DND-41 (cell line): Measurements from ENCODE around the gene TARS2.

ENCODE experiments used
- ATAC-seq: fragments of 200-7000 bp; cut with Tn5 transposase; 3 replicates; pipeline ENCODE4 v1.9.1; 2021; ENCODE audit warnings: low read depth; ENCODE audit not compliant: insufficient read depth
- DNase-seq: peaks from one replicate; pipeline ENCODE4 v3.0.0-alpha.2; 2020
- H2AFZ ChIP-seq: 2 replicates; pipeline ENCODE4 v1.6.0; 2012; ENCODE audit warnings: low read depth, low read length
- H3K27ac ChIP-seq: 2 replicates; pipeline ENCODE4 v1.5.1; 2012; ENCODE audit warnings: low read length, inconsistent platforms
- H3K27me3 ChIP-seq: fragments of 200-600 bp; sonication (generic); 2 replicates; pipeline ENCODE4 v1.6.0; 2012; ENCODE audit warnings: low read length, mild to moderate bottlenecking, inconsistent platforms; ENCODE audit not compliant: insufficient read depth, poor library complexity
- H3K36me3 ChIP-seq: 2 replicates; pipeline ENCODE4 v1.5.1; 2012; ENCODE audit warnings: low read length, inconsistent platforms; ENCODE audit not compliant: insufficient read depth
- H3K4me1 ChIP-seq: 2 replicates; pipeline ENCODE4 v1.5.1; 2012; ENCODE audit warnings: mild to moderate bottlenecking, low read length; ENCODE audit not compliant: insufficient read depth
- H3K4me2 ChIP-seq: 2 replicates; pipeline ENCODE4 v1.6.0; 2012; ENCODE audit warnings: mild to moderate bottlenecking, moderate library complexity, low read length, inconsistent platforms; ENCODE audit not compliant: insufficient read depth
- H3K4me3 ChIP-seq, 2 experiments: fragments of 200-600 bp in 1 of 2; shearing (Covaris generic) in 1 of 2; 2 replicates each; pipeline ENCODE4 v1.5.1; 2012 to 2016; ENCODE audit warnings: inconsistent platforms in 2 of 2, low read length in 2 of 2, mild to moderate bottlenecking in 2 of 2, low read depth in 1 of 2, moderate library complexity in 1 of 2
- H3K79me2 ChIP-seq: 2 replicates; pipeline ENCODE4 v1.6.0; 2012; ENCODE audit warnings: low read length, inconsistent platforms; ENCODE audit not compliant: insufficient read depth
- H3K9ac ChIP-seq: 2 replicates; pipeline ENCODE4 v1.6.0; 2012; ENCODE audit warnings: low read depth, mild to moderate bottlenecking, inconsistent platforms, low read length, moderate library complexity
- H3K9me3 ChIP-seq: 2 replicates; pipeline ENCODE4 v1.5.1; 2012; ENCODE audit warnings: low read length, moderate library complexity, mild to moderate bottlenecking, inconsistent platforms; ENCODE audit not compliant: insufficient read depth, severe bottlenecking
- H4K20me1 ChIP-seq: 2 replicates; pipeline ENCODE4 v1.6.0; 2012; ENCODE audit warnings: low read length; ENCODE audit not compliant: insufficient read depth
- CTCF ChIP-seq: IDR thresholded peaks from 2 replicates; pipeline ENCODE4 v1.5.1; 2012; ENCODE audit warnings: borderline replicate concordance, low read length, moderate library complexity, mild to moderate bottlenecking; ENCODE audit not compliant: poor library complexity, severe bottlenecking; ENCODE audit errors: extremely low read depth
- EZH2 ChIP-seq: IDR thresholded peaks from 3 replicates; pipeline ENCODE4 v1.6.1; 2012; ENCODE audit warnings: borderline replicate concordance, low read depth, mild to moderate bottlenecking, moderate library complexity, low read length, inconsistent platforms; ENCODE audit not compliant: severe bottlenecking

The TARS2 gene

GRCh38 chr1:150472601-150473200, 14.5 kb upstream of the TARS2 start:
- H3K9me3 ChIP-seq: no peaks in the 10 kb centered on the region
- H3K36me3 ChIP-seq: peaks cover 42% of the 10 kb centered on the region
- ATAC-seq (no peak; the same call in 2 of the 3 replicates), DNase-seq (no peak)
- H3K4me1 ChIP-seq: no peaks in the 10 kb centered on the region
- H2AFZ ChIP-seq: no peak overlapping the region
- H3K4me3 ChIP-seq: no peak overlapping the region
- H3K27ac ChIP-seq: no peak overlapping the region
- H3K27me3 ChIP-seq: no peaks in the 10 kb centered on the region
- no peaks in the 10 kb centered on the region for H3K79me2 ChIP-seq
- H3K9ac ChIP-seq: no peak overlapping the region
- H3K4me2 ChIP-seq: no peak overlapping the region
- TF ChIP-seq CTCF (no peak), EZH2 (no peak)
- peaks cover 12% of the 10 kb centered on the region; the same call in 1 of the 2 replicates for H4K20me1 ChIP-seq

- H3K36me3 ChIP-seq: peaks cover 38% of the 10 kb centered on the region
- TF ChIP-seq CTCF: no peak
- no peak for TF ChIP-seq EZH2
- peaks cover 12% of the 10 kb centered on the region; the same call in 1 of the 2 replicates for H4K20me1 ChIP-seq
- no peak overlapping the region for H3K4me3 ChIP-seq
- ATAC-seq (no peak), DNase-seq (no peak)
- H3K27ac ChIP-seq: no peak overlapping the region
- no peaks in the 10 kb centered on the region for H3K27me3 ChIP-seq
- no peak overlapping the region for H3K4me2 ChIP-seq
- H3K4me1 ChIP-seq: no peaks in the 10 kb centered on the region
- no peak overlapping the region for H3K9ac ChIP-seq
- H3K79me2 ChIP-seq: no peaks in the 10 kb centered on the region
- no peak overlapping the region for H2AFZ ChIP-seq
- no peaks in the 10 kb centered on the region for H3K9me3 ChIP-seq
Observed at GRCh38 chr1:150473659-150474058, 13.6 kb upstream of the TARS2 start.

- Histone ChIP-seq H3K9me3 (no peaks in the 10 kb centered on the region), H4K20me1 (peaks cover 12% of the 10 kb centered on the region; the same call in 1 of the 2 replicates), H3K36me3 (peaks cover 34% of the 10 kb centered on the region), H3K4me3 (no peak overlapping the region), H2AFZ (no peak overlapping the region), H3K79me2 (no peaks in the 10 kb centered on the region), H3K27ac (no peak overlapping the region), H3K4me2 (no peak overlapping the region), H3K27me3 (no peaks in the 10 kb centered on the region), H3K4me1 (no peaks in the 10 kb centered on the region), H3K9ac (no peak overlapping the region)
- TF ChIP-seq EZH2: no peak
- no peak for TF ChIP-seq CTCF
- DNase-seq: no peak
- no peak for ATAC-seq
Observed at GRCh38 chr1:150474869-150475268, 12.3 kb upstream of the TARS2 start.
